HepG2 (cell line): ENCODE results near the gene PLEKHA8. TPM values are rescaled to one million over a fixed set of nuclear protein-coding genes. Genes with fewer than 3 reads are reported as not detected.

Source experiments
- ERF ChIP-seq: IDR thresholded peaks from 2 replicates; pipeline ENCODE4 v1.6.1; 2018; ENCODE audit warnings: missing biosample characterization, missing genetic modification reagents
- GABPB1 ChIP-seq: IDR thresholded peaks from 2 replicates; pipeline ENCODE4 v1.6.1; 2016; ENCODE audit warnings: mild to moderate bottlenecking, missing genetic modification reagents, moderate library complexity, missing compliant biosample characterization
- KLF15 ChIP-seq: sonication (generic); formaldehyde crosslinking; IDR thresholded peaks from 2 replicates; pipeline ENCODE4 v1.8.1; 2023; ENCODE audit warnings: borderline replicate concordance, mild to moderate bottlenecking, inconsistent platforms, missing genetic modification reagents, mixed read lengths
- PRPF4 ChIP-seq: fragments of 200-400 bp; formaldehyde crosslinking; IDR thresholded peaks from 2 replicates; pipeline ENCODE4 v1.6.1; 2016; ENCODE audit warnings: low read length, low read depth; ENCODE audit not compliant: poor library complexity, severe bottlenecking
- SRY ChIP-seq: sonication (generic); formaldehyde crosslinking; IDR thresholded peaks from 2 replicates; pipeline ENCODE4 v1.8.0; 2022; ENCODE audit warnings: mild to moderate bottlenecking, missing genetic modification reagents
- ZBTB42 ChIP-seq: sonication (generic); formaldehyde crosslinking; IDR thresholded peaks from 2 replicates; pipeline ENCODE4 v1.5.0; 2020; ENCODE audit warnings: mild to moderate bottlenecking, missing genetic modification reagents
- ZNF20 ChIP-seq: sonication (generic); formaldehyde crosslinking; IDR thresholded peaks from 2 replicates; pipeline ENCODE4 v1.4.0; 2020; ENCODE audit warnings: mild to moderate bottlenecking, moderate library complexity, missing genetic modification reagents
- ZSCAN20 ChIP-seq: sonication (generic); formaldehyde crosslinking; IDR thresholded peaks from 2 replicates; pipeline ENCODE4 v1.4.0; 2020; ENCODE audit warnings: missing genetic modification reagents, mild to moderate bottlenecking, borderline replicate concordance
- polyA plus RNA-seq, 8 experiments: library from polyadenylated mRNA; depleted of rRNA in 3 of 8; stranded (reverse) in 7 of 8; unstranded in 1 of 8; fragments of >200 nt; fragmentation: Illumina TruSeq in 4 of 8; extraction: Trizol in 4 of 8; gene quantifications; 2 replicates each; pipeline versions ENCODE4 v1.2.1 to v1.2.3, GENCODE V29; 2011 to 2016; ENCODE audit warnings: low read depth in 4 of 8, missing spikeins in 1 of 8, mixed read lengths in 1 of 8; ENCODE audit not compliant: insufficient read depth in 1 of 8
- total RNA-seq, 5 experiments: library from RNA; depleted of rRNA; stranded (reverse); fragments of >200 nt; fragmentation: Illumina TruSeq; extraction: Trizol; gene quantifications; 2 replicates each; pipeline ENCODE4 v1.2.3, GENCODE V29; 2016; ENCODE audit warnings: low read depth in 1 of 5
- TF ChIP-seq, protein P1 (sequence below): sonication (generic); formaldehyde crosslinking; IDR thresholded peaks from one replicate; pipeline ENCODE4 v1.5.1; 2020; ENCODE audit warnings: mild to moderate bottlenecking, missing genetic modification reagents; ENCODE audit errors: not compliant biosample characterization
- TF ChIP-seq, protein P2 (sequence below): sonication (generic); formaldehyde crosslinking; IDR thresholded peaks from 2 replicates; pipeline ENCODE4 v1.4.0; 2020; ENCODE audit warnings: mild to moderate bottlenecking, missing genetic modification reagents
- TF ChIP-seq, protein P3 (sequence below): sonication (generic); formaldehyde crosslinking; IDR thresholded peaks from 2 replicates; pipeline ENCODE4 v1.4.0; 2020; ENCODE audit warnings: missing genetic modification reagents, borderline replicate concordance
- TF ChIP-seq, protein P4 (sequence below): IDR thresholded peaks from 2 replicates; pipeline ENCODE4 v1.6.1; 2018; ENCODE audit warnings: missing genetic modification reagents, mild to moderate bottlenecking, missing compliant biosample characterization

The PLEKHA8 gene
- total and polyA plus RNA-seq, 2 of the 13 experiments (the other 11 are each of a cell fraction or from before 2014, with no cell fraction given) = 12.5 to 26.4 TPM

DNA sequence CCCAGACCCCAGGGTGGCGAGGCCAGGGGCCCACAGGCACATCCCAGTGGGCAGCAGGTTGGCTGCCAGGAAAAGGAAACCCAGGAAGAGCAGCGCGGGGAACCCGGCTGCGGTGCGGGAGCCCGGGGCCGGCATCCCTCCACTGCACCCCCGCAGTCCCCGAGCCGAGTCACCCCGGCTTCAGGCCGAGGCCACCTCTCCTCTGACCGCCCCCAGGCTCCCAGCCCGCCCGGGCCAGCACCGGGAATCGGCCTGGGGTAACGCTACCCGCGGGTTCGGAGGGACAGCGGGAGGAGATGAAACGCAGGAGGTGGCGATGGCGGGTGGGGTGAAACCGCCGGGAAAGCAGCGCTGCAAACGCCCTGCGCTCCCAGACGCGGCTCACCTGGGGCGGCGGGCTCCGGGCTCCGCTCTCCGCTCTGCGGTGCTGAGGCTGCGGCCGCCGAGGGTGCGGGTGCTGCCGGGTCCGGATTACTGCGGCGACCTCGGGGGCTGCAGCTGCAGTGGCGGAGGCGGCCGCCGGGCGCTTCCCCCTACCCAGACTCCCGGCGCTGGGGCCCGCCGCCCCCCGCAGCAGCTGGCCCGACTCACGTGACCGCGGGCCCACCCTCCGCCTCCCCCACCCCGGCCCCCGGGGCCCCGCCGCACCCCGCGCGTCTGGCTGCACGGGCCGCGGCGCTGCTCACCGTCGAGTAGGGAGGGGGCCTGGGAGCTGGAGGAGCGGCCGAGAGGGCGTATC, 38.8 kb upstream of the PLEKHA8 start, which contains the start of gene SCRN1 (continued):
- TF ChIP-seq, protein P1, sequence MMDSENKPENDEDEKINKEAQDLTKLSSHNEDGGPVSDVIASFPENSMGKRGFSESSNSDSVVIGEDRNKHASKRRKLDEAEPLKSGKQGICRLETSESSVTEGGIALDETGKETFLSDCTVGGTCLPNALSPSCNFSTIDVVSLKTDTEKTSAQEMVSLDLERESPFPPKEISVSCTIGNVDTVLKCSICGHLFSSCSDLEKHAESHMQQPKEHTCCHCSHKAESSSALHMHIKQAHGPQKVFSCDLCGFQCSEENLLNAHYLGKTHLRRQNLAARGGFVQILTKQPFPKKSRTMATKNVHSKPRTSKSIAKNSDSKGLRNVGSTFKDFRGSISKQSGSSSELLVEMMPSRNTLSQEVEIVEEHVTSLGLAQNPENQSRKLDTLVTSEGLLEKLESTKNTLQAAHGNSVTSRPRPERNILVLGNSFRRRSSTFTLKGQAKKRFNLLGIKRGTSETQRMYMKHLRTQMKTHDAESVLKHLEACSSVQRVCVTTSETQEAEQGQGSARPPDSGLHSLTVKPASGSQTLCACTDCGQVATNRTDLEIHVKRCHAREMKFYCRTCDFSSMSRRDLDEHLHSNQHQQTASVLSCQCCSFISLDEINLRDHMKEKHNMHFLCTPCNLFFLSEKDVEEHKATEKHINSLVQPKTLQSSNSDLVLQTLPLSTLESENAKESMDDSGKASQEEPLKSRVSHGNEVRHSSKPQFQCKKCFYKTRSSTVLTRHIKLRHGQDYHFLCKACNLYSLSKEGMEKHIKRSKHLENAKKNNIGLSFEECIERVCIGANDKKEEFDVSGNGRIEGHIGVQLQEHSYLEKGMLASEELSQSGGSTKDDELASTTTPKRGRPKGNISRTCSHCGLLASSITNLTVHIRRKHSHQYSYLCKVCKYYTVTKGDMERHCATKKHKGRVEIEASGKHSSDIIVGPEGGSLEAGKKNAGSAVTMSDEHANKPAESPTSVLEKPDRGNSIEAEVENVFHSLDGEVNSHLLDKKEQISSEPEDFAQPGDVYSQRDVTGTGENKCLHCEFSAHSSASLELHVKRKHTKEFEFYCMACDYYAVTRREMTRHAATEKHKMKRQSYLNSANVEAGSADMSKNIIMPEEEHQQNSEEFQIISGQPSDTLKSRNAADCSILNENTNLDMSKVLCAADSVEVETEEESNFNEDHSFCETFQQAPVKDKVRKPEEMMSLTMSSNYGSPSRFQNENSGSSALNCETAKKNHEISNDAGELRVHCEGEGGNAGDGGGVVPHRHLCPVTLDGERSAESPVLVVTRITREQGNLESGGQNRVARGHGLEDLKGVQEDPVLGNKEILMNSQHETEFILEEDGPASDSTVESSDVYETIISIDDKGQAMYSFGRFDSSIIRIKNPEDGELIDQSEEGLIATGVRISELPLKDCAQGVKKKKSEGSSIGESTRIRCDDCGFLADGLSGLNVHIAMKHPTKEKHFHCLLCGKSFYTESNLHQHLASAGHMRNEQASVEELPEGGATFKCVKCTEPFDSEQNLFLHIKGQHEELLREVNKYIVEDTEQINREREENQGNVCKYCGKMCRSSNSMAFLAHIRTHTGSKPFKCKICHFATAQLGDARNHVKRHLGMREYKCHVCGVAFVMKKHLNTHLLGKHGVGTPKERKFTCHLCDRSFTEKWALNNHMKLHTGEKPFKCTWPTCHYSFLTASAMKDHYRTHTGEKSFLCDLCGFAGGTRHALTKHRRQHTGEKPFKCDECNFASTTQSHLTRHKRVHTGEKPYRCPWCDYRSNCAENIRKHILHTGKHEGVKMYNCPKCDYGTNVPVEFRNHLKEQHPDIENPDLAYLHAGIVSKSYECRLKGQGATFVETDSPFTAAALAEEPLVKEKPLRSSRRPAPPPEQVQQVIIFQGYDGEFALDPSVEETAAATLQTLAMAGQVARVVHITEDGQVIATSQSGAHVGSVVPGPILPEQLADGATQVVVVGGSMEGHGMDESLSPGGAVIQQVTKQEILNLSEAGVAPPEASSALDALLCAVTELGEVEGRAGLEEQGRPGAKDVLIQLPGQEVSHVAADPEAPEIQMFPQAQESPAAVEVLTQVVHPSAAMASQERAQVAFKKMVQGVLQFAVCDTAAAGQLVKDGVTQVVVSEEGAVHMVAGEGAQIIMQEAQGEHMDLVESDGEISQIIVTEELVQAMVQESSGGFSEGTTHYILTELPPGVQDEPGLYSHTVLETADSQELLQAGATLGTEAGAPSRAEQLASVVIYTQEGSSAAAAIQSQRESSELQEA (CRISPR knock-in tag) = peak; percentile 10
- TF ChIP-seq SRY = peak; percentile 36; the same call in 1 of the 2 replicates
- no peak for TF ChIP-seq ERF (CRISPR knock-in tag)
- TF ChIP-seq, protein P2, sequence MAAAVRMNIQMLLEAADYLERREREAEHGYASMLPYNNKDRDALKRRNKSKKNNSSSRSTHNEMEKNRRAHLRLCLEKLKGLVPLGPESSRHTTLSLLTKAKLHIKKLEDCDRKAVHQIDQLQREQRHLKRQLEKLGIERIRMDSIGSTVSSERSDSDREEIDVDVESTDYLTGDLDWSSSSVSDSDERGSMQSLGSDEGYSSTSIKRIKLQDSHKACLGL (CRISPR knock-in tag) = 0 out of 2 replicates have a peak, but pooled peaks have one; percentile 41
- TF ChIP-seq ZSCAN20 (CRISPR knock-in tag) = 0 out of 2 replicates have a peak, but pooled peaks have one; percentile 28
- TF ChIP-seq GABPB1 (CRISPR knock-in tag) = peak; percentile 61; the same call in 1 of the 2 replicates
- TF ChIP-seq, protein P3, sequence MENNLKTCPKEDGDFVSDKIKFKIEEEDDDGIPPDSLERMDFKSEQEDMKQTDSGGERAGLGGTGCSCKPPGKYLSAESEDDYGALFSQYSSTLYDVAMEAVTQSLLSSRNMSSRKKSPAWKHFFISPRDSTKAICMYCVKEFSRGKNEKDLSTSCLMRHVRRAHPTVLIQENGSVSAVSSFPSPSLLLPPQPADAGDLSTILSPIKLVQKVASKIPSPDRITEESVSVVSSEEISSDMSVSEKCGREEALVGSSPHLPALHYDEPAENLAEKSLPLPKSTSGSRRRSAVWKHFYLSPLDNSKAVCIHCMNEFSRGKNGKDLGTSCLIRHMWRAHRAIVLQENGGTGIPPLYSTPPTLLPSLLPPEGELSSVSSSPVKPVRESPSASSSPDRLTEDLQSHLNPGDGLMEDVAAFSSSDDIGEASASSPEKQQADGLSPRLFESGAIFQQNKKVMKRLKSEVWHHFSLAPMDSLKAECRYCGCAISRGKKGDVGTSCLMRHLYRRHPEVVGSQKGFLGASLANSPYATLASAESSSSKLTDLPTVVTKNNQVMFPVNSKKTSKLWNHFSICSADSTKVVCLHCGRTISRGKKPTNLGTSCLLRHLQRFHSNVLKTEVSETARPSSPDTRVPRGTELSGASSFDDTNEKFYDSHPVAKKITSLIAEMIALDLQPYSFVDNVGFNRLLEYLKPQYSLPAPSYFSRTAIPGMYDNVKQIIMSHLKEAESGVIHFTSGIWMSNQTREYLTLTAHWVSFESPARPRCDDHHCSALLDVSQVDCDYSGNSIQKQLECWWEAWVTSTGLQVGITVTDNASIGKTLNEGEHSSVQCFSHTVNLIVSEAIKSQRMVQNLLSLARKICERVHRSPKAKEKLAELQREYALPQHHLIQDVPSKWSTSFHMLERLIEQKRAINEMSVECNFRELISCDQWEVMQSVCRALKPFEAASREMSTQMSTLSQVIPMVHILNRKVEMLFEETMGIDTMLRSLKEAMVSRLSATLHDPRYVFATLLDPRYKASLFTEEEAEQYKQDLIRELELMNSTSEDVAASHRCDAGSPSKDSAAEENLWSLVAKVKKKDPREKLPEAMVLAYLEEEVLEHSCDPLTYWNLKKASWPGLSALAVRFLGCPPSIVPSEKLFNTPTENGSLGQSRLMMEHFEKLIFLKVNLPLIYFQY (CRISPR knock-in tag) = no peak
- no peak for TF ChIP-seq PRPF4
- peak; percentile 72; the same call in 1 of the 2 replicates for TF ChIP-seq ZNF20 (CRISPR knock-in tag)
- TF ChIP-seq KLF15 (CRISPR knock-in tag) = 0 out of 2 replicates have a peak, but pooled peaks have one; percentile 28
- TF ChIP-seq, protein P4, sequence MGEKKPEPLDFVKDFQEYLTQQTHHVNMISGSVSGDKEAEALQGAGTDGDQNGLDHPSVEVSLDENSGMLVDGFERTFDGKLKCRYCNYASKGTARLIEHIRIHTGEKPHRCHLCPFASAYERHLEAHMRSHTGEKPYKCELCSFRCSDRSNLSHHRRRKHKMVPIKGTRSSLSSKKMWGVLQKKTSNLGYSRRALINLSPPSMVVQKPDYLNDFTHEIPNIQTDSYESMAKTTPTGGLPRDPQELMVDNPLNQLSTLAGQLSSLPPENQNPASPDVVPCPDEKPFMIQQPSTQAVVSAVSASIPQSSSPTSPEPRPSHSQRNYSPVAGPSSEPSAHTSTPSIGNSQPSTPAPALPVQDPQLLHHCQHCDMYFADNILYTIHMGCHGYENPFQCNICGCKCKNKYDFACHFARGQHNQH (CRISPR knock-in tag) = peak; percentile 9; the same call in 1 of the 2 replicates
- TF ChIP-seq ZBTB42 (CRISPR knock-in tag) = 0 out of 2 replicates have a peak, but pooled peaks have one; percentile 61
